Esophagus (tissue), 2 donors: ENCODE results near the gene TET1. TPM values are rescaled to one million over a fixed set of nuclear protein-coding genes. Genes with fewer than 3 reads are reported as not detected.
"Not testable (repeated sequence)": the region's sequence is repeated elsewhere in the genome, so short reads cannot be mapped to it uniquely, and the experiment has no call there.

Experiments used
- H3K27ac ChIP-seq, 2 donors: one replicate each; pipeline ENCODE4 v1.5.1; 2013; ENCODE audit warnings: low read depth in 2 of 2, mild to moderate bottlenecking in 2 of 2, inconsistent platforms in 1 of 2, low read length in 1 of 2, moderate library complexity in 1 of 2
- H3K27me3 ChIP-seq, 2 donors: one replicate each; pipeline ENCODE4 v1.6.1; 2013; ENCODE audit warnings: low read length in 2 of 2, control low read depth in 1 of 2, mild to moderate bottlenecking in 1 of 2; ENCODE audit not compliant: insufficient read depth in 2 of 2, control insufficient read depth in 1 of 2
- H3K36me3 ChIP-seq, 2 donors: one replicate each; pipeline ENCODE4 v1.6.1; 2013; ENCODE audit warnings: low read length in 1 of 2; ENCODE audit not compliant: control insufficient read depth in 2 of 2, insufficient read depth in 2 of 2
- H3K4me1 ChIP-seq, 2 donors: one replicate each; pipeline ENCODE4 v1.6.1; 2013; ENCODE audit warnings: low read length in 1 of 2; ENCODE audit not compliant: control insufficient read depth in 2 of 2, insufficient read depth in 2 of 2
- H3K4me3 ChIP-seq, 2 donors: one replicate each; pipeline ENCODE4 v1.5.1; 2013; ENCODE audit warnings: low read length in 2 of 2, mild to moderate bottlenecking in 2 of 2, low read depth in 1 of 2, moderate library complexity in 1 of 2
- H3K9me3 ChIP-seq, 2 donors: one replicate each; pipeline ENCODE4 v1.6.1; 2013; ENCODE audit warnings: mild to moderate bottlenecking in 2 of 2, low read depth in 1 of 2, low read length in 1 of 2, moderate library complexity in 1 of 2; ENCODE audit not compliant: control insufficient read depth in 2 of 2, insufficient read depth in 1 of 2
- WGBS, 2 donors: extraction: QIAGEN DNeasy Blood & Tissue Kit; methylation state at CpG; one replicate each; pipeline ENCODE4 v1.1.7; 2013; 5-methylcytosine and 5-hydroxymethylcytosine counted together
- polyA plus RNA-seq, 2 donors: library from polyadenylated mRNA; stranded (reverse); fragments of 200-250 nt; gene quantifications; one replicate each; pipeline ENCODE4 v1.2.3, GENCODE V29; 2013
- donor health status: healthy with polysubstance abuse.
- donor health status: Bipolar disorder and iron deficiency.

TET1 gene
- under 1 TPM; 0.05 to 0.16 TPM for polyA plus RNA-seq

DNA sequence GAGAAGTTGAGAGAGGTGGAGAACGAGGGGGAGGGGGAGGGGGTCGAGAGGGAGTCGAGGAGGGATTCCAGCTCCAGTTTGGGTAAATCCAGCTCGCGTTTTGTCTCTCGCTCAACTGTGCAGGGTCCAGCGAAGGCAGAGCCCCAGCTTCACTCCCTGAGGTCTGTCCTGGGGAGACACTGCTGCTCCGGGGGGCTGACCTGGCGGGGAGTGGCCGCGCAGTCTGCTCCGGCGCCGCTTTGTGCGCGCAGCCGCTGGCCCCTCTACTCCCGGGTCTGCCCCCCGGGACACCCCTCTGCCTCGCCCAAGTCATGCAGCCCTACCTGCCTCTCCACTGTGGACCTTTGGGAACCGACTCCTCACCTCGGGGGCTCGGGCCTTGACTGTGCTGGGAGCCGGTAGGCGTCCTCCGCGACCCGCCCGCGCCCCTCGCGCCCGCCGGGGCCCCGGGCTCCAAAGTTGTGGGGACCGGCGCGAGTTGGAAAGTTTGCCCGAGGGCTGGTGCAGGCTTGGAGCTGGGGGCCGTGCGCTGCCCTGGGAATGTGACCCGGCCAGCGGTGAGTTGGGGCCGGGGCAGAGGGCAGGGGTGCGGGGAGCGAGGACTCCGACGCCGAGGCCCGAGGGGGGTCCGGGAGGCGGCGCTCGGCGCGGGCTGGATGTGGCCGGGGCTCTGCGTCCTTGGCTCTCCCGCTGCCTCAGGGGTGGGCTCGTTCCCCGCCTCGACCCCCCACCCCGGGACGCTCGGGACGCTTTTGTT, at the start of gene TET1:
Gene TET1, plus strand, starts transcription at position 152 of the 757 bp plus-strand sequence. CDS start 12,002 bp downstream, outside the sequence.
- Histone ChIP-seq H3K9me3 (no peaks in the 10 kb centered on the region), H3K4me1 (peaks cover 4 to 7% of the 10 kb centered on the region in 2 donors), H3K4me3 (peak within 1 kb of the TSS; percentile 59 to 69), H3K27me3 (no peaks in the 10 kb centered on the region), H3K27ac (peak within 1 kb of the TSS; percentile 16), H3K36me3 (no peaks in the 10 kb centered on the region)
- WGBS, 2 donors = 1% methylated on average over 41 to 66 of the region's 66 CpGs

DNA sequence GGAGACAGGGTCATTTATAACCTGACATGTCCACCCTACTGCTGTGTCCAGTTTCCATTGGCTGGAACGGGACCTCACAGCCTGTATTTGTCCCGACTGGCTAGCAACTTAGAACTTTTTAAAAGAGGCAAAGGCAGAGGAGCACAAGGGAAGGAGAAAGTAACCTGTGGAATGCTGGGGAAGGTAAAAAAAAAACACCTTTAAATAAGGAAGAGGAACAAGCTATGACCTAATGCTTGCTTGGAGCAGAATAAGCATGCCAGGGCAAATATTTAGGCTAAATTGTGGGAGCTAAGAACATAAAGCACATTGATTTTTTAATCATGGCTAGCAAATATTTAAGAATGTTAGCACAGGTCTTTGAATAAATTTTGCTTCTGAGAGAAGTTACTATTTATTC, 43.9 kb upstream of the TET1 start:
- H3K27me3 ChIP-seq, H3K36me3 ChIP-seq, H3K27ac ChIP-seq, H3K4me3 ChIP-seq, H3K9me3 ChIP-seq, H3K4me1 ChIP-seq: not testable (repeated sequence)
- WGBS, 2 donors = 61 to 81% methylated on average over 2 of the region's 2 CpGs

- Histone ChIP-seq H3K27me3 (no peaks in the 10 kb centered on the region), H3K9me3 (no peaks in the 10 kb centered on the region), H3K27ac (no peak overlapping the region), H3K4me1 (no peaks in the 10 kb centered on the region), H3K4me3 (no peak overlapping the region), H3K36me3 (peaks cover 0 to 4% of the 10 kb centered on the region in 2 donors)
- 55 to 59% methylated on average over 4 of the region's 4 CpGs for WGBS, 2 donors
Observed at GRCh38 chr10:68516766-68517165, 43.4 kb upstream of the TET1 start.

DNA sequence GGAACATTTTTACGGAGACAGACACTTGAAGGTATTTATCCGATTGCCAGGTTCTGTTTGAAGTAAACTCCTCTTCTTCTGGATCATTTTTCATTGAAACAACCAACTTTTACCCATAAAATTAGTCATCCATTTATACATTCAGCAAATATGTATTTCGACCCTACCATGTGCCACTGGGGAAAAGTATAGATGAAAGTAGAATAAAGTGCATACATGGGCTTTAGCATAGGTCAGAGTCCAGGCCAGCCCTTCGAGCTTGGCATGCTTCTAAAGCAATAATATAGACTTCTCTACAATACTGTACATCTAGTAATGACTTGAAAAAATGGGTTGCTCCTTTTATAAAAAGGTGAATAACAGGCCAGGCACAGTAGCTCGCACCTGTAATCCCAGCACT, 42.9 kb upstream of the TET1 start:
- WGBS, 2 donors = 86 to 92% methylated on average over 5 of the region's 5 CpGs

DNA sequence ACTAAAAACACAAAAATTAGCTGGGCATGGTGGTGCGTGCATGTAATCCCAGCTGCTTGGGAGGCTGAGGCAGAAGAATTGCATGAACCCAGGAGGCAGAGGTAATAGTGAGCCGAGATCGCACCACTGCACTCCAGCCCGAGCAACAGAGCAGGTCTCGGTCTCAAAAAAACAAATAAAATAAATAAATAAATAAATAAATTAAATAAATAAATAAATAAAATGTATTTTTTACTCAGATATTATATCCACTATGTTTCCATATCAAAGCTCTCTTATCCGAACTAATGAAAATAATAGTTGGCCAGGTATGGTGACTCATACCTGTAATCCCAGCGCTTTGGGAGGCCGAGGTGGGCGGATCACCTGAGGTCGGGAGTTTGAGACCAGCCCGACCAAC, 41.5 kb upstream of the TET1 start:
- not testable (repeated sequence) for H3K27ac ChIP-seq, H3K4me1 ChIP-seq, H3K27me3 ChIP-seq, H3K36me3 ChIP-seq, H3K4me3 ChIP-seq, H3K9me3 ChIP-seq
- WGBS, 2 donors = 93 to 97% methylated on average over 11 of the region's 11 CpGs

More for the DNA sequence above, 42.9 kb upstream of the TET1 start:
- Histone ChIP-seq H3K36me3 (peaks cover 0 to 4% of the 10 kb centered on the region in 2 donors), H3K4me1 (no peaks in the 10 kb centered on the region), H3K9me3 (no peaks in the 10 kb centered on the region), H3K27ac (no peak overlapping the region), H3K27me3 (no peaks in the 10 kb centered on the region), H3K4me3 (no peak overlapping the region)

GRCh38 chr10:68525490-68526038, 34.6 kb upstream of the TET1 start:
- not testable (repeated sequence) for H3K4me3 ChIP-seq, H3K9me3 ChIP-seq, H3K36me3 ChIP-seq, H3K4me1 ChIP-seq, H3K27me3 ChIP-seq, H3K27ac ChIP-seq
- whole genome bisulfite sequencing, 2 donors = 47 to 71% methylated on average over 3 of the region's 5 CpGs

GRCh38 chr10:68526634-68527307, 33.4 kb upstream of the TET1 start:
- no peaks in the 10 kb centered on the region for H3K36me3 ChIP-seq
- H3K9me3 ChIP-seq = no peaks in the 10 kb centered on the region
- H3K27me3 ChIP-seq = no peaks in the 10 kb centered on the region
- H3K4me1 ChIP-seq = no peaks in the 10 kb centered on the region
- 0 to 1% methylated on average over 11 of the region's 11 CpGs for WGBS, 2 donors
- H3K27ac ChIP-seq = peak overlapping the region; percentile 91 to 96
- peak overlapping the region; percentile 85 to 86 for H3K4me3 ChIP-seq

- H3K4me1 ChIP-seq = no peaks in the 10 kb centered on the region
- H3K36me3 ChIP-seq = no peaks in the 10 kb centered on the region
- H3K4me3 ChIP-seq = no peak overlapping the region
- no peaks in the 10 kb centered on the region for H3K9me3 ChIP-seq
- no peaks in the 10 kb centered on the region for H3K27me3 ChIP-seq
- WGBS, 2 donors = 84 to 85% methylated on average over 9 of the region's 9 CpGs
- H3K27ac ChIP-seq = no peak overlapping the region
Observed at GRCh38 chr10:68536973-68537372, 23.2 kb upstream of the TET1 start.

- H3K27ac ChIP-seq = no peak overlapping the region
- H3K4me1 ChIP-seq = no peaks in the 10 kb centered on the region
- no peaks in the 10 kb centered on the region for H3K27me3 ChIP-seq
- WGBS, 2 donors = 78 to 83% methylated on average over 6 of the region's 6 CpGs
- H3K36me3 ChIP-seq = no peaks in the 10 kb centered on the region
- H3K4me3 ChIP-seq = no peak overlapping the region
- H3K9me3 ChIP-seq = no peaks in the 10 kb centered on the region
Observed at GRCh38 chr10:68537796-68538195, 22.3 kb upstream of the TET1 start.
